Neural progenitor cell (in vitro differentiated cells): ENCODE results near the gene PSMB7.

Experiments used
- CTCF ChIP-seq: fragments of 200-600 bp; sonication (generic); IDR thresholded peaks from 2 replicates; pipeline ENCODE4 v1.5.1; 2017; ENCODE audit warnings: antibody characterized with exemption, mild to moderate bottlenecking
- EZH2 ChIP-seq: fragments of 200-600 bp; sonication (generic); IDR thresholded peaks from 2 replicates; pipeline ENCODE4 v1.6.1; 2017; ENCODE audit warnings: antibody characterized with exemption, mild to moderate bottlenecking, moderate library complexity

GRCh38 chr9:124428751-124429529 lies 13.7 kb upstream of the PSMB7 start:
- TF ChIP-seq CTCF (no peak), EZH2 (no peak)
